COLO829 (cell line): ENCODE results near the gene EEF1A2.

Source experiments
- DNase-seq: peaks from one replicate; pipeline ENCODE4 v3.0.0; 2012; ENCODE audit warnings: low spot score

Gene EEF1A2

DNA sequence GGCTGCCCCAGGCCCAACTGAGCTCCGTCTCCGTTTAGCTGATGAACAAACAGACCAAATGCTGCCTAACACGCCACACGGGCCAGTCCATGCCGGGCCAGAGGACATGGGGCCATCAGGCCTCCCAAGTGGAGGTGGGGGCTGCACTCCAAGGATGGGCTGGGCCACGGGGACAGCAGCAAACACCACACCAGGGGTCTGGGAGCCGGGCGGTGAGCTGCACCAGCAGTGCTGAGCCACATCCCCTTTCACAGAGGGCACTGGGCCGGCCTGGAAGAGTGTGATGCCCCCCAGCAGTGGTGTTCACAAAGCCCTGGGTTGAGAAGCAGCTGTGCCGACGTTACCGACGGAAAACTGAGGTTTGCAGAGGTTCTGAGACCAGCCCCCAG, 29.2 kb downstream of the EEF1A2 start:
- no peak for DNase-seq

DNA sequence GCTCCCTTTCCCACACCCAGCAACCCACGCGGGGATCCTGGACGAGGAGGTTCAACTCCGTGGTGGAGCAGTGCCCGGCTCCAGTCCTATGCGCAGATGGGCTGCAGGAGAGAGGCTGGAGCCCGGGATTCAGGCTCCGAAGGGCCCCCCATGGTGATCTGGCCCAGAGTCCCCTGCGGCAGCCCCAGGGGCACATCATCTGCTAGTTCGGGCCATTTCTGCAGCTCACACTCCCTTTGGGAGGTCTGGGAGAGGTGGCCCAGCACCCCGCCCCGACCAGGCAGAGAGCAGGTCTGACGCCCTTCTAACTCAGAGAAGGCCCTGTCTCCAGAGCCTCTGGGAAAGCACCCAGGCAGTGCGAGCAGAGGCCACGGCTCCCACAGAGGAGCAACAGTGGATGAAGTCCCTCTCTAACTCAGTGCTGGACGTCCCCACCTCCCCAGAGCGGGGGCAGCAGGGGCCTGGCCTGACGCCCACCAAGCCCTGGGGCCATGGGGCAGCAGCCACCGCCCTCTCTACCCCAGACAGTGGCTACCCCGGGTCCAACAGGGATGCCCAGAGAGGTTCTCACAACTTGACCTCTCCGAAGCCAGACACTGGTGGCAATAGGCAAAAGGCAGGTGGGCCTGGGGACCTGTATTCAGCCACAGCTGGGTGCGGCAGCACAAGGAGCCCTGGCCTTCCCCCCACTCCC, 29.7 kb downstream of the EEF1A2 start:
- DNase-seq = no peak

DNA sequence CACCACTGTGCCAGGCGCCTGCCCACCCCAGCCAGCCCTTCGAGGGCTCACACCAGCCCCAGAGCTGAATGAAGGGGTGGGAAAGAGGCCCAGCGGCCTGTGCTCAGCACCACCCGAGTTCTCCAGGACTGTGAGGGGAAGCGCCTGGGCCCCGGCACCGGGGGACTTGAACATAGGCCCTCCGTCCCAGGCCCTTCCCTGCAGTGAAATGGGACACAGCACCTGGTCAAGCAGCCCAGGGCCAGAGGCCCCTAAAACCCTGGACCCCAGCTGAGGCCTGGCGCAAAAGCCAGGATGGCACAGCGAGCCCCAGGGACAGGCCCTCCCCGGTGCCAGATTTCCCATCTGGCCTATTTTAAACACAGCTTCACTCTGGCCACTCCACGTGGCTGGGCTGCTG, 30.5 kb downstream of the EEF1A2 start:
- DNase-seq = no peak

DNA sequence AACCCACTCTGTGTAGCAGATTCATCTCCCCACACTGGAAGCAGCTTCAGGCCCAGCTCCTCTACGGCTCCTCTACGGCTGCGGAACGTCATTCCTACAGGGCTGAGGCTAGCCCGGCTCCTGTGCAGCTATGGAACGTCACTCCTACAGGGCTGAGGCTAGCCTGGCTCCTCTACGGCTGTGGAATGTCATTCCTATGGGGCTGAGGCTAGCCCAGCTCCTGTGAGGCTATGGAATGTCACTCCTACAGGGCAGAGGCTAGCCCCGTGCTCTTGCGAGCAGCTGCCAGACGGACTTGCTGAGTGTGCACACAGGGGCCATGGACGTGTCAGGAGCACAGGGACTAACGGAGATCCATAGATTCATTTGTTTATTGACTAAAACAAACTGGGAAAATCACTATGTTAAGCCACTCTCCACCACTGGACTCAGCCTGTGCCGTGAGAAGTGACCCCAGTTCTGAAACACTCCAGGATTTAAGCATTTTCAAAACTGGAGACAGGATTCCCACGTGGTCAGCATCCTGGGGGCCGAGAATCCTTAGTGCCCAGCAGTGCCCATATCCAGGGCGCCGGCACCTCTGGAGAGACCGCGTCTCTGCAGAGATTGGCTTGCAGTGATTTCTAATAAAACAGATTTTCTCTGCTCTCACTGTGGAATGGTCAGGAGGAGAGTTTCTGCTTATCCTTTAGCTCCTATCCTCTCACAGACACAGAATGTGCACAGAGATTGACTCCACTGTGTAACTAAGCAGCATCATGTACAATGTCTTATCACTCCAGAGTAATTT, 31.4 kb downstream of the EEF1A2 start:
- no peak for DNase-seq

DNA sequence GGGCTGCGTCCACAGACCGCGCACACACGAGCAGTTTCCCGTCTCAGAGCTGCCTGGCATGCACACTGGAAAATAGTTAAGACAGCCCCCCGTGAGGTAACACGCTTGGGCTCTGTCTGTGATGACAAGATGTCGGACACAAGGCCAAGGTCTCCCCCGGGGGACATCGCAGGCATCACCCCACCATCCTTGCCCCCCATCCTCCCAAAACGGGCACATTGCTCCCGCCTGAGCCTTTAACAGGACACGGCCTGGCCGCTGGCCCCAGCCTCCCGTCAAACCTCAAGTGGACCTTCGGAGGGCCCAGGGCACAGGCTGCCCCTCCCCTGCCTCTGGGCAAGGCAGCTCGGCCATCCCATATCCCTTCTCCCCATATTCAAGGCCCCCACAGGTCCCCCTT, 32.0 kb downstream of the EEF1A2 start:
- DNase-seq = no peak

DNA sequence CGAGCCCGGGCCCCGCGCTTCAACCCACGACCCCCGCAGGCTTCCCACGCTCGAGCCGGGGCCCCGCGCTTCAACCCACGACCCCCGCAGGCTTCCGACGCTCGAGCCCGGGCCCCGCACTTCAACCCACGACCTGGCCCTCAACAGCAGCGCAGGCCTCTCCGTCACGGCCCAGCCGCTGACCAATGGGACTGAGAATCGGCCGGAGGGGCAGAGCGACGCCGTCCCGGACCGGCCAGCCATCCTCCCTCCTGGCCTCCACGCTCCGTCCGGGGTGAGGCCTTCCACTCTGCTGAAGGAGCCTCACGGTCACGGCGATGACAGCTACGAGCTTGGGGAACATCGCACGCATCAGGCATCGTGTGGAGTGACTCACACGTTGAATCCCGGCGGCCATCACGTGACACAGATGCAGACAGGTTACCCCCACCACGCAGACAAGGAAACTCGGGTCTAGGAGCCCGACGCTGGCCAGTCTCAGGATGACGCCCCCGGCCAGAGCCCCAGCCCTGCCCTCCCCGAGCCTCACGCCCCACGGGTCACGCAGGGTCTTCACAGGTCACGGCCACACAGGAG, 32.5 kb downstream of the EEF1A2 start:
- DNase-seq = no peak

DNA sequence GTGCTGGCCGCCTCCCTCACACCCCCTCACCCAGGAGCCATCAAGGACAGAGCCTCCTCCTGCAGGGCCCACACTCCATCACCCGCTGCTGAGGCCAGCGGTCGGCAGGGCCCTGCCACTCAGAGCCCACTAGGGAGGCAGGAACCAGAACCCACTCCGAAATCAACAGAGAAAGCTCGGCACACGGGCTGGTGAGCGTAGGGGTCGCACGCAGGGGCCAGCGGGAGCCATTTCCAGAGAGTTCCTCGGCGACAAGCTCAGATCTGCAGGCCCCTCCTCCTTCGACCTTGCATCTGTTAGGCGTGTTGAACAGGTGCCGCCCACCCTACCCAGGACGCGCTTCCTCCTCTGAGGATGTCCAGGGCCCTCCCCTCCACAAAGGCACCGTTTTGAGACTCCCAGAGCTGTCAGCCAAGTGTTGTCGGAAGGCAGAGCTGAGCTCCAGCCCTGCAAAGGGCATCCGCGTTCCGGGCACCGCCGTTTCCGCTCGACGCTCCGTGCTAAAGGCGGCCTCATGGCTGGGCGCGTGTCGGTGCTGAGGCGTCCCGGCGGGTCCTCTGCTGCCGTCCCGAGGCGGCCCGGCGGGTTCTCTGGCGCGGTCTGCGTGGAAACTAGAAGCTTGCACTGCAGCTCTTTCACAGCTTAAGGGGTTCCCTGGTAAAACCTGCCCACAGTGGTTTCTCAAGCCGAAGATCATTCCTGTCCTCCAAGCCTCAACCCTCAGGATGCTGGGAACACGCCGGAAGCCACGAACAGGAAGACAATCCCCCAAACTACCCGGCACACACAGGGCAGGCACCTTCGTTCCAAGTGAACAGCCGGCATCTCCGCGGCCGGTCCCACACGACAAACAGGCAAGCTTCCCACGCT, 33.3 kb downstream of the EEF1A2 start:
- DNase-seq = no peak

DNA sequence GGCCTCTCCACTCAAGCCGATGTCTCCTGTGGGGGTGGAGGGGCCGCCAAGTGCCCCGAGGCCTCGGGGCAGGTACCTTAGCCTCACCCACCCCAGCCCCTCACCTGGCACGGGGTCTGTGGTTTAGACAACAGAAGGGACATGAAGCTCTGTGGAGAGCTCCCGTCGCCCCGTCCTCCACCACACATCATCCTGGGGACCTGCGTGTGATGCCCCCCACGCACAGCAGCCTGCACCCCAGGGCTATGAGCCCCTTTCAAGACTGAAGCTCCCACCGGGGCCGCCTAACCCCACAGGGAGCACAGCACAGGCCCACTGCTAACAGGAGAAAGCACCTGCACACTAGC, 34.6 kb downstream of the EEF1A2 start:
- DNase-seq = no peak

DNA sequence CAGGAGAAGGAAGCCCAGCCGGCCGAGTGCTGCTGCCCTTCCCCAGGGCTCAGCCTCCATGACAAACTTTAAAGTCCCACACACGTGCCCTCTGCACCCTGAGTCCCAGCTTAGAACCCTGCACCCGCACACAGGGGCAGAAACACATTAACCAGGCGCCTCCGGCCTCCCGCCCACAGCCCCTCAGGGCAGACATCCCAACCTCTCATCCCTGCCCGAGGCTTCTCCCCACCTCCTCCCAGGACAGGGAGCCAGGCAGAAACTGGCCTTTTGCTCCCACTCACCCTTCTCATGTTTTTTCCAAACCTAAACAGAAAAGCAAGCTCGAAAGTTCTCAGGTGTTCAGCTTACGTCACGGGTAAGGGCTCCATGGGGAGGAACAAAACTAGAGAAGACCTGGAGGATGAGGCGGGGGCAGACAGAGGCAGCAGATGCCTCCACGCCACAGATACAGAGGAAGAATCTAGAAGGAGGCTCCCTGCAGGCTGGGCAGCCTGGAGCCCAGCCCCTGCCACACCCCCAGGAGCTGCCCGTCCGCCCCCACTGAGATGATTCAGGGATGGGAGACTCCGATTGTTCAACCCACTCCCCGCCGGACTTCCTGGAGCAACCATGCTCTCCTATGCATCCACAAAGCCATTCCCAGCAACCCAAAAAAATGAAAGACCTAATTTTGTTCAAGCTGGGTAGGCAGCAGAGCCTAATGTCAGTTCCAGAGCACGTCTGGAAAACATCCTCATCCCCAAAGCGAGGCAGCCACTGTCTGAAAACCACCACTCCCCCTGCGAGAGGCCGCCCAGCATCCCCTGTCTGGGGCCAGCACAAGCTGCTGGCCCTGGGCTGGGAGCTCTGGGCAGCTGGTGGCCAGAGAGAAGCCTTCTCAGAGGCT, 35.2 kb downstream of the EEF1A2 start:
- DNase-seq = no peak

DNA sequence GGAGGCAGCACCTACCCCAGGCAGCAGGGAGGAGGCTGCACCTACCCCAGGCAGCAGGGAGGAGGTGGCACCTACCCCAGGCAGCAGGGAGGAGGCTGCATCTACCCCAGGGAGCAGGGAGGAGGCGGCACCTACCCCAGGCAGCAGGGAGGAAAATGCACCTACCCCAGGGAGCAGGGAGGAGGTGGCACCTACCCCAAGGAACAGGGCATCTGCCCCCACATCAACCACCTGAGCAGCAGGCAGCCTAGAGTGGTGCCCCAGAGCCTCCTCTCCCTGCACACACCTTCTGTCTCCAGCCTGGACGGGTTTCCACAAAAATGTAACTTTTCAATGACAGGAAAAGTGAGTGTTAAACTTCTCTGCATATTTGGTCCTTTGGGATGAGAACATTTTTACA, 36.6 kb downstream of the EEF1A2 start:
- DNase-seq = no peak

DNA sequence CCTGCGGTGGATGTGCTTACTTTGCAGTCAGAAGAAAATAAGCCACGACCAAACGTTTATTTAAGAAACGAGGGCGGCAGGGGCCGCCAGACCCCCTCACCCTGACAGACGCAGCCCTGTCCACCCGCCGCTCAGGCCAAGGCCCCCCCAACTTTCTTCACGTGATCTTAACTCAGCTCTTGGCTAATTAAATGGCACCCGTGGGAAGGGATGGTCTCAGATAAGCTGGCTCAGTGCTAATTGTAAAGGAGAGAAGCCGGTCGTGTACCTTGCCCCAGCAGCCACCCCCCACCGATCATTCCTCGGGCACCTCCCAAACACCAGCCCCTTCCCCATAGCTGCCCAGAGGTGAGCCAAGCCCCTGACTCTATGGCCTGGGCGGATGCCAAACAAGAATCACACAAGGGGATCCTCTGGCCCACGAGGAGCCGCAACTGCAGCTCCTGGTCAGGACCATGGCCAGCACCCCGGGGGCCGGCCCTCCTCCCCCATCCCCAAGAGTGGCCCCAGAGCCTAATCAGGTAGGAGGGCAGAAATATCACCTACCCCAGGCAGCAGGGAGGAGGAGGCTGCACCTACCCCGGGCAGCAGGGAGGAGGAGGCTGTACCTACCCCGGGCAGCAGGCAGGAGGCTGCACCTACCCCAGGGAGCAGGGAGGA, 37.6 kb downstream of the EEF1A2 start:
- peak; percentile 42 for DNase-seq

DNA sequence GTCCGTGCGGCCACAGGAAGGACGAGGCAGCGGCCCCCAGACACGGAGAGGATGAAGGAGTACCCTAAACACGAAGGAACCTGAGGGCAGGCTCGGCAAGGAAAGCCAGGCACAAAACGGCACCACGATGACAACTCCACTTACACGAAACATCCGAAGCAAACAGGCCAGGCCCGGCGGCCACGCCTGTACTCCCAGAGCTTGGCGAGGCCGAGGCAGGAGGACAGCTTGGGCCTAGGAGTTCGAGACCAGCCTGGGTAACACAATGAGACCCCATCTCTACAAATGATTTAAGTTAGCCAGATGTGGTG, 39.9 kb downstream of the EEF1A2 start:
- DNase-seq = no peak

DNA sequence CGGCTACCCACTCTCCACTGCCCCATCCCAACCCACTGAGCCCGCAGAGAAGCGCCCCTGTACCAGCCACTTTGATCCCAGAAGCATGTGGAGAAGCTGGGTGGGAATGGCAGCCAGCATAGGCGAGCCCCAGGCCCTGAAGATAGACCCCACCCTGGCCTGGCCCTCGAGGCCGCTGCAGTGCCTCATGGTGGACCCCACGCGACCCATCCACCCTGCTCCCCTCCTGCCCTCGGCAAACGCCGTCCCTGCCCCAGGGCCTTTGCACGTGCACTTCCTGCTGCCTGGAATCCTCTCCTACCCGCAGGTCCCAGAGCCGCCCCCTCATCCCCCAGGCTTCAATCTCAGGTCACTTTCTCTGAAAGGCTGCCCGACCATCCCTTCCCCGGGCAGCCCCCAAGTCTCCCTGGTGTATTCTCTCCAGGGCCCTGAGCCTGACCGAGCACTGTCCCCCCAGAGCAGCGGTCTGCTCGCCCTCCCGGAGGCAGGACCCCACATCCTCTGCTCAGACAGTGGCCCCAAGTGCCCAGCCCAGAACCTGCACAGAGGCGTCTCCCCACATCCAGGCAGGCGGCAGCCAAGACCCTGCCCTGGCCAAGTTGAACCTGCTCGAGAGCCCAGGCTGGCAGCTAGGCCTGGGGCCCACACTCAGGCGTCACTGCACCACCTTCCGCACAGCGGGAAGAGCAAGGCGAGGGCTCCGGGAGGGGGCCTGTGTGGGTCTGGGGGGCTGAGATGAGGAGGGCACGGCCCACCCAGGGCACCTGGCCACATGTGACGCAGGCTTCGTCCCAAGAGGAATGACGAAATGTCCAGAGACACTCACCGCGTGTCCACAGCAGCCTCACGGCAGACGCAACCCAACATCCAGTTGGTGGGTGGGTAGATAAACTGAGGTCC, 40.5 kb downstream of the EEF1A2 start:
- no peak for DNase-seq

DNA sequence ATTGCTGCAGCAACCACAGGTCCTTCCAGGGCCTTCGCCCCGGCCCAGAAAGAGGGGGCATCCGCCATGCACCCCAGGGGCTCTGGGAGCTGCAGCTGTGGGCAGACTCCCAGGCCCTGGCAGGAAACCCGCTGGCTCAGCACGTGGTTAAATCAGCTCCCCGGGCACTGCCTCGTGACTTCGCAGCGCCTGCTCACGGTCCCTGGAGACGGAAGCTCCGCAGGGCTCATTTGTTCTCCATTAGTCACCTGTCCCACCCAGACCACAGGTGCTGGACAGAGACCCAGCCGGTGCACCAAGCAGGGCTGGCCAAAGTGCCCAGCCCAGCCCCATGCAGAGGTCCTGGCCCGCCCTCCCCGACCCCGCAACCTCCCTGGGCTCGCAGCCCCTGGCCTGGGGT, 41.1 kb downstream of the EEF1A2 start:
- DNase-seq = peak; percentile 84

DNA sequence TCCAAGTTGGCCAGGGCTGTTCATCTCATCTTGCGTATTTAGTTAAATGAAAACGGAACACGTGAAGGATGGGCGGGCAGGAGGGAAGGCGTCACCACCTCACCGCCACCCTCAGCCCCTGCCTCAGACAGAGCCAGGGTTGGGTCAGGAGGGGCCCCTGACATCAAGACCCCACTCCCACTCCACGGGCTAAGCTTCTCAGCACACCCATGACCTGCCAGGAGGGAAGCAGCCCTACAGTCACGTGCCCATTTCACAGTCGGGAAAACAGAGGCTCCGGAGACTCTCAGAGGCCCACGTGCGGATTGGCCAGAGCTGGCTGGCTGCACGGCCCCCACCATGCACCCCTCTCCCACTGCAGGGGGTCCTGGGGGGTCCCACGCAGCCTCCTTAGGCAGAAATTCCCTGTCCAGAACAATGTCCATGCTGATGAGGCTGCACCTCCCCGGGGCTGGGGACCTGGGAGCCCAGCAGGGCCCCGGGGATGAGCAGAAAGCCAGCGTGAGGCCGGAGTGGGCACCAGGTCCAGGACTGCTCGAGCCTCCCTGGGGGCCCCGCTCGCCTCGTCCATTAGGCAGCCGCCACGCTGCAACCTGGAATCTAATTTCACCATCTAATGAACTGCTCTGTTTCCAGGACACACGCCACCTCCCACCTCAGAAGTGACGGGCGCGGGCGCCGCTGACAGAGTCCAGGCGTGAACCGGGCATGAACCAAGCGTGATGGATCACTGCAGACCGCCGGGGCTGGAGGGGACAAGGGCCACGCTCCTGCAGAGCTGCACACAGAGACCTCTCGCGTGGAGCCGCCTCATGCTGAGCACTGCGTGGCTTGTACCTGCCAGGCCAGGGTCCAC, 42.2 kb downstream of the EEF1A2 start:
- DNase-seq = no peak

DNA sequence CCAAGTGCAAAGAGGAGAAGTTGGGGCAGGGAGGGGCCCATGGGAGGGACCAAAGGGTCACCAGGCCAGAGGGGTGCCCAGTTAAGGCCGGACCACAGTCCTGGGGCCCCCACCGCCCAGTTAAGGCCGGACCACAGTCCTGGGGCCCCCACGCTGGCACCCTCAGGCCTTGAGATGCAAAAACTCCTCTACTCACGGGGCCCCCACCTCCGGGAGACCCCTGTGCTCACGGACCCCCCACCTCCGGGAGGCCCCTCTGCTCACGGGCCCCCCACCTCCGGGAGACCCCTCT, 43.4 kb downstream of the EEF1A2 start:
- no peak for DNase-seq

DNA sequence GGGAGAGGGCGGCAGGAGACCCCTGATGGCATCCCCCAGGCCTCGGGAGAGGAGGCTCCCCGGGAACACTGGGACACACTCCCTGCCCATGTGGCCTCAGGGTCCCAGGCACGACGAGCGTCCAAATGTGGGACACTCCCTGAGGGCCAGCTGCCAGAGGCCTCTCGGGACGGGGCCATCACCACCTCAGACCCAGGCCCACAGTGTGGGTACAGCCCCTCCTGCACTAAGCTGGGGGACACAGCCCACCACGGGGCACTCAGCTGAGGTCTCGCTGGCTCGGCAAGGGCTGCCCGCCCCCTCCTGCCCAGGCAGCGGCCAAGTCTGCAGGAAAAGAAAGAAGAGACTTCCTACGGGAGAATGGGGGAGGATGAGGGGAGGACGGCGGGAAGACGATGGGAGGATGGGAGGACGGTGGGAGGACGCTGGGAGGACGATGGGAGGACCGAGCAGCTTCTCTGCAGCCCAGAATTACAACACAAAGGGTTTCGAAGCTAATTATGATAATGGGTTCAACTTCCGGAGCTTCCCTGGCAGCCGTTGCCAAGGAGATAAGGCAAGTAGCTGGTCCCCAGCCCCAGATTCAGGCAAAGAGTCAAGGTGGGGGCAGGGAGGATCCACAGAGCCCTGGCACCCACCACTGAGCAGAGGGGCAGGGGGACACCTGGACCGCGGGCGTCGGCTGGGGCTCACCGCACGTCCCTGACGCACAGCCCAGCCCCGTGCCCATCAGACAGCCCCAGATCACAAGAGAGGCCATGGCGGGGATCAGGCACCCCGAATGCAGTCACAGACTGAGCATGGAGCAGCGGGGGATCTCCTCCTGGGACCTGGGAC, 43.9 kb downstream of the EEF1A2 start:
- DNase-seq = no peak

DNA sequence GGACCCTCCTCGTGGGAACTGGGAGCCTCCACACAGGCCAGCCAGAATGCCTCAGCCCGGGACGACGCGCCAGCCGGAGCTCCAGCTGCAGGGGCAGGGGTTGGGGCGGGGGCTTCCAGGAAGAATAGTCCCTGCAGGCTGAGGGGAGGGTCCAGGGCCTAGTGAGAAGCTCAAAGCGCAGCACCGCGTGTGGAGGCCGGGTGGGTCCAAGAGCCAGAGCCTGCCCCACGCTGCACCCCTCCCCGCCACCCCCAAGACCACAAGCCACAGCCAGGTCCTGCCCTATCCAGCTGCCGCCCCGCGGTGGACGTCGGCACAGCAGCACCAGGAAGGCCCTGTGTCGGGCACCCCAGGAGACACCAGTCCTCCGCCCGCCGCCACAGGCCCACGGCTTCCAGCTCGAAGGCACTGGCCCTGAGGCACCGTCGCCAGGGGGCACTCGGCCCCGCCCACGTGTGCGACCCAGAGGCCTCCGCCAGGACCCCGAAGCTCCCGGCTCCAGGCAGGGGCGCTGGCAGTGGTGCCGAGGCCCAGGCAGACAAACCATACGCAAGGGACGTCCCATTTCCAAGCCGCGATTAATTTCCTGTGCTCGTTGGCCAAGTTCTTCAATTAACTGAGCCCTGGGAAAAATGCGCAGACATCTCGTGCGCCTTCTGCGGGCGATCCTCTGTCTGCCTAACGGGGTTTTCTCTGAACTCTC, 45.9 kb downstream of the EEF1A2 start:
- no peak for DNase-seq
